GM18505 (cell line): Measurements from ENCODE around the gene CHD5.
"Not testable (repeated sequence)": the region's sequence is repeated elsewhere in the genome, so short reads cannot be mapped to it uniquely, and the experiment has no call there.

Experiments
- ATAC-seq: cut with Tn5 transposase; IDR thresholded peaks from one replicate; pipeline ENCODE4 v1.9.1; 2021; ENCODE audit not compliant: unreplicated experiment
- POLR2A ChIP-seq: IDR thresholded peaks from 4 replicates; pipeline ENCODE4 v1.6.1; 2011; ENCODE audit warnings: borderline replicate concordance; ENCODE audit not compliant: insufficient read depth, insufficient read length; ENCODE audit errors: extremely low read depth

The CHD5 gene

DNA sequence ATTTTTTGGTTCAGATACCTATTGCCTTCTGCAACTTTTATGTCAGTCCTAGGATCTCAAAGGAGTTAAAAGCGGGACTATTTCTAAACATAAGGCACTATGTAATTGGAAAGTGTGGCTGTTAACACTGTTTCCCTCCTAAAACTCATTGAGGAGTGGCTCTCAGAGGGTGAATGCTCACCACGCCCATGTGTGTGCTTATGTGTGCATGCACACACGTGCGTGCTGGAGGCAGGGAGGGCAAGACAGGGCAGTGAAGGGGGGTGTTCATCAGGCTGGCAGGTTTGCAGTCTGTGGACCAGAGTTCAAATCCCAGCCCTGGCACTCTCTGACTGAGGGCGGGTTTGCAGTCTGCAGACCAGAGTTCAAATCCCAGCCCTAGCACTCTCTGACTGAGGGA, 112.0 kb downstream of the CHD5 start:
- no peak for ATAC-seq
- TF ChIP-seq POLR2A: no peak

- TF ChIP-seq POLR2A: no peak
- no peak for ATAC-seq
Observed at GRCh38 chr1:6066680-6067079, 113.4 kb downstream of the CHD5 start.

DNA sequence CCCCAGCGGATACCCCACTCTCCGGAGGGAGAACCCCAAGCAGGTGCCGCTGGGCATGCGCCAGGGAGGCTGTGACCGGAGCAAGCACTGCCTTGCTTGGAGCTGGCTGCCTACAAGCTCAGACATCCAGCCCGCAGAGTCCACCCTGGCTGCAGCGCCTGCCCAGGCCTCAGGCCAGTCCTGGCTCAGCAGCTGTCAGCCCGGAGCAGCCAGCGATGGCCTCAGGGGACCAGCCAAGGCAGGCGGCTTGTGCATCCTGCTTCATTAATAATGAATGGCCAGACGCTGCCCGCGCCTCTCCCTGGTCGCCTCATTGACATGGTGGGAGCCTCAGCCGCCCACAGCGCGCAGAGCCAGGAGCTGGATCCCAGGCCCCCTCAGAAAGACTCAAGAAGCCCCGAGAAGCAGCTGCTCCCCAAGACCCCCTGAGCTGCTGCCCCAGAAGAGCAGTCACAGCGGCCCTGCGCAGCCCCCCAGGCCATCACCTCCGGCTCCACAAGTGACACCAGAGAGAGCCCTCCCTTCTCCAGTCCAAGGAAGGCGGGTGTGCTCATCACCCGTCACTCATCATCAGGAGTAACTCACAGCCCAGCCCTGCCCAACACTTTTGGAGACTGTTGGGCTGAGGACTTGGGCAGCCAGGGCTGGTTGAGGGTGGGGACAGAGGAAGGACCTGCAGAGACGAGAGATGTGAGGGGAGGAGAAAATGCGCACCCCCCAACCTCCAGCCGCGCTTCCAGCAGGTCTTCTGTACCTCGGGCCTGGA, 114.8 kb downstream of the CHD5 start:
- ATAC-seq: no peak
- TF ChIP-seq POLR2A: no peak

GRCh38 chr1:6063532-6064053, 116.5 kb downstream of the CHD5 start:
- ATAC-seq: not testable (repeated sequence)

DNA sequence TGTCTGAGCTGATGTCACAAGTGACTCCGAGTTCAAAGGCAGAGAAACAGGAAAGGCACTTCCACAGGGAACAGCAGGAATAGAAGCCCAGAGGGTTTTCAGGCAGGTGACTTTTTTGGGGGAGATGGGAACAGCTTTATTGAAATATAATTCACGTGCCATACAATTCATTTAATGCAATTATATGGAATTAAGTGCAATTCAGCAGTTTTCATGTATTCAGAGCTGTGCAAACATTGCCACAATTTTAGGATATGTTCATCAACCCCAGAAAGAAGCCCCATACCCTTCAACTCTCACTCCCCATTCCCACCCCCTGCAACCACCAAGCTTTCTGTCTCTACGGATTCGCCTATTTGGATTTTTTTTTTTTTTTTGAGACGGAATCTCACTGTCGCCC, 117.5 kb downstream of the CHD5 start:
- no peak for ATAC-seq
- no peak for TF ChIP-seq POLR2A

- no peak for ATAC-seq
- no peak for TF ChIP-seq POLR2A
Observed at GRCh38 chr1:6059866-6060265, 120.3 kb downstream of the CHD5 start.

DNA sequence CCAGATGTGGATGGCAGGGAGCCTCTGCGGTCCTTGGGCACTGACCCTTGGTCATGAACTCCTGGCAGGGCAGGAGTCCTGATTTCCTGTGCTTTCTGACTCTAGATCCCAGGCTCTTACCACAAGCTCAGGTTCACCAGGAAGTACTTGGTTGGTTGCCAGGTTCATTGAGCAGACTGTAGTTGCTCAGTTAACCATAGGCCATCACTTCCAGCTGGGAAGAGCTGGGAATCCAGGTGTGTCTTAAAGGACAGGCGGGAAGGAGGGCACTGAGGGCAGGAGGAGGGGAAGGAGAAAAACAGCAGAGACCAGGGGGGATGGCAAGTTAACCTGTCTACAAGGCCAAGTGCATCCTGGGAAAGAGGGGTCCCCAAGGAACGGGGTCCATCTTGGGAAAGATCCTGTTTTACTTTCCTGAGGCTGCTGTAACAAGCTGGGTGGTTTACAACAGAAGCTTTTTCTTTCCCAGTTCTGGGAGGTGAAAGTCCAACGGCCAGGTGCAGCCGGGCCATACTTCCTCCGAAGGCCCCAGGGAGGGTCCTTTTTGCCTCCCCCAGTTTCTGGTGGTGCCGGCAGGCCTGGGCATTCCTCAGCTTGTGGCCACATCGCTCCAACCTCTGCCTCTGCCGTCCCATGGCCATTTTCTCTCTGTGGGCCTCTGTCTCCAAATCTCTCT, 122.8 kb downstream of the CHD5 start:
- no peak for TF ChIP-seq POLR2A

GRCh38 chr1:6056572-6056948, 123.6 kb downstream of the CHD5 start:
- no peak for TF ChIP-seq POLR2A
- no peak for ATAC-seq

More for the DNA sequence above, 122.8 kb downstream of the CHD5 start:
- no peak for ATAC-seq

DNA sequence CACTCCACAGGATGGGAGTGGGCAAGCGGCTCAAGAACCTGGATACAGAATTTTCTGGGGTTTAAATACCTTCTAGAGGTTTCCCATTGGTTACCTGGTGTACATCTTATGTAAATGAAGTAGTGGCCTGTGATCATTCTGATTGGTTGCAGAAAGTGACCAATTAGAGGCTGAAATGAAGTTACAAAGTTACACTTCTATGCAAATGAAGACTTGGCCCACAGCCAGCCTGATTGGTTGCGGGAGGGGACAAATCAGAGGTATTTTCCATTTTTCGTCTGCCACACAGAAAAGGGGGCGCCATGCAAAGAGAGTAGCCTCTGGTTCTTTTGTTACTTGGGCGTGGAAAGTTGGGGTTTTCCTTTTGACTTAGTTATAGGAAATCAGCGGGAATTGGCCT, 125.5 kb downstream of the CHD5 start:
- ATAC-seq: no peak
- TF ChIP-seq POLR2A: no peak

DNA sequence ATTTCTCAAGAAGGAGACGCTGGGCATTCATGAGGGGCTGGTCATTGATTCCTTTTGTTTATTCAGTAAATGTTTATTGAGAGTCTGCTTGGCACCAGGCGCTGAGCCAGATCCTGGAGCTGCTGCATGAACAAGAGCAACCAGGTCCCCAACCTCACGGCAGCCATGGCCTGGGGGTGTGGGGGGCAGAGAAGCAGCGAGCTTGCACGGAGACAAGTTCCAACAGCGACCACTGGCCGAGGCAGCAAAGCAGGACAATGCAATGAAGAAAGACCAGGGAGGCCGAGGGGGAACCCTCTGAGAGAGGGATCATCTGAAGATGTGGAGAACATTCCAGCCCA, 126.9 kb downstream of the CHD5 start:
- no peak for ATAC-seq
- no peak for TF ChIP-seq POLR2A

- no peak for TF ChIP-seq POLR2A
- ATAC-seq: no peak
Observed at GRCh38 chr1:6052543-6053205, 127.4 kb downstream of the CHD5 start.
